ENCODE measurements around the gene CIZ1.
A peak's percentile ranks its signal among the peaks of the same experiment; 100 is the strongest.

CIZ1 gene

DNA sequence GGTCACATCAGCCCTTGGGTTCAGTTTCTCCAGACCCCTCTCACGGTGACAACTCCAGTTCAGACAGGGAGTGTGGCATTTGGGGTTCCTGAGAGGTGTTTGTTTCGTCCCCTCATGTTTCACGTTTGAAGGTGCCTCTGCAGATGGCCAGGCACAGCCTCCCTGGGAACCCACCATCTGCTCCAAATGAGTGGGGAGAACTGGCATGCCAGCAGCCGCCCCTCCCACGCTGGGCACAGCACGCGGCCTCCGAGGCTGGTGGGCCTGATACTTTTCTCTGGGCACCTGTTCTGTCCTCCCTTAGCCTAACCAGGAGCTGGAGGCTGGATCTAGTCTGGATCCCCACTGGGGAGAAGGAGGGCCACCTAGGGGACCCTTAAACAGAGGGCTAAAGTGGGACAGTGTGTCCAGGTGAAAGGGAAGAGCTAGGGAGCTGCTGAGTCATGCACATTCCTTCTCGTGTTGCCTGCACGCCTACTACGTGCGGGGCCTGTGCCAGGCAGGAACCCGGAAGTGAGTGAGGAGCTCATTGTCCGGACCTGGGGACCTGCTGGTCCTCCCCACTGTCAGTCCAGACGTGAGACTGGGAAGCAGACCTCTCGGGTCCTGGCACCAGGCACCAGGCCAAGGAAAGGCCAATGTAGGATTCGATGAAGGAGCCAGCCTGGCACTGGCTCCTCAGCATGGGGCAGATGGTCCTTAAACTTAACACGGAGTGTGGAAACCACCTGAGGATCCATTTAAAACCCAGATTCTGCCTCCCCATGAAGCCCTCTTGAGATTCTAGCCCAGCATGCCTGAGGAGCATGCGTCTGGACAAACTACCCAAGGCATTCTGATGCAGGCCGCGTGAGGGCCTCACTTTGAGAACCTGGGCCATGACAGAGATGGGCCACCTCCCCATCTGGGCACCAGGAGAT is 23.5 kb upstream of the CIZ1 start:
- no peak for DNase-seq (ENCODE audit: low read depth)

DNA sequence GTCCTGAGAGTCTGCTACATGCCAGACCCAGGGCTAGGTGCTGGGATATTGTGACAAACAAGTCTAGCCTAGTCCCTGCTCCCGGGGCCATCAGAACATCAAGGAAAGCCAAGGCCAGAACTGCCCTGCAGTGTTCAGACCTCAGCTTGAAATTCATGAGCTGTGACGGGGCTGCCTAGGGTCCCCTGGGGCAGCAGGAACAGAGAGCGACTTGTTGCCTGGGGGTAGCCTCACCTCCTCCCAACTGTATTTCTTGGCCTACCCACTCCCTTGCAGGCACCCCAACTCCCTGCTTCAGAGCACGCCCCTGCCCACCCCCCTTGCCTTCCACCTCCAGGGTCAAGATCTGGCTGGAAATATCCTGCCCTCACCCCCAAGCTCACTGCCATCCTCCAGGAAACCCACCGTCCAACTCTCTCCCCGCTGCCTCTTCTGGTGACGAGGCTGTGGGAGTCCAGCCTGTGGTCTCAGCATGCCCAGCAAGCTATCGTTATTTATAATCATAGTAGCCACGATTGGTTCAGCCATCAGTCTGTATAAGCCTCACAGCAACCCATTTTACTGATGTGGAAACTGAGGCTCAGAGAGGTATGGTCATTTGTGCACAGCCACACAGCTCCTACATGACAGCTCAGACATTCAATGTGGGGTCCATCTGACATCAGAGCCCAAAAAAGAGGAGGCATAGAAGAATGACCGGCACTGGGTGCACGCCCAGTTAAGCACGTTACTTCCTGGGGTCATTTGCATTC is 22.6 kb upstream of the CIZ1 start:
- DNase-seq (ENCODE audit: low read depth), result no peak

DNA sequence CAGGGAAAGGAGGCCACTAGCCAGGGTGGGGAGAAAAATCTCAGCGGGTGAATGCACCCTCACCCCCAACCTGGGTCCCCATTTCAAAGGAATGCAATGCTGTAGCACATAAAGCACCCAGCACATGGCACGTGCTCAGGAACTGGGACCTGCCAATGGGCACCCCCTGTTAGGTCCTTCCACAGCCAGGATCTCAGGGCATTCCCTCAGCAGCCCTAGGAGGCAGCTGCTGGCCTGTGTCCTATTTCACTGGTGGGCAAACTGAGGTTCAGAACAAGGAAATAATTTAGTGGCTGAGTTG is 20.6 kb upstream of the CIZ1 start:
- no peak for DNase-seq (ENCODE audit: low read depth)

DNA sequence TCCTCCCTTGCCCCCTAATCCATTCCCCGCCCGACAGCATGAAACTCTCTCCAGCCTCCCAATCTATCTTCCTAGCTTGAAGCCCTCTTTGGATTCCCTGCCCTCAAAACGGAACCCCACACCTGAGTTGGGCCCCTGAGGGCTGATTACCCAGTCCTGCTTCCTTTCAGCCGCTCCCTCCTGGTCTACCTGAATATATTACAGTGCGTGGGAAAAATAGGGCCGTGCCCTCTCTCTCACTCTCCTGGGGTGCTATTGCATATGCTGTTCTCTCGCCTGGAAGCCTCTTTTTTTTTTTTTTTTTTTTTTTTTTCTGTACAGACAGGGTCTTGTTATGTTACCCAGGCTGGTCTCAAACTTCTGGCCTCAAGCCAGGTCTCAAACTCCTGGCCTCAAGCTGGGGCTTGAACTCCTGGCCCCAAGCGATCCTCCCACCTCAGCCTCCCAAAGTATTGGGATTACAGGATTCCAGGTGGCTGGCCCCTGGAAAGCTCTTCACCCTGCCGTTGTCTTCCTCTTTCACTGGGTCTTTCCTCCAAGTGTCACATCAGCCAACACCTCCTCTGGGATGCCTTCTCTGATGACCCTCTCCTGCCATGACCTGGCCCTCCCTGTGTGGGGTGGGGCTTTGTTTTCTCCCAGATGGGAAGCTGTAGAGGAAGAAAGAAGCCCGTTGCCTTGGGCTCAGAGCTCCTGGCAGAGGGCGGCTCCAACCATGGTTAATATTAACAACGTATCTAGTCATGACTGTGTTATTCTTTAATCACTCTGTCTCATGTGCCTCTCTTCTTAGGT is 20.0 kb upstream of the CIZ1 start:
- no peak for DNase-seq (ENCODE audit: low read depth)

DNA sequence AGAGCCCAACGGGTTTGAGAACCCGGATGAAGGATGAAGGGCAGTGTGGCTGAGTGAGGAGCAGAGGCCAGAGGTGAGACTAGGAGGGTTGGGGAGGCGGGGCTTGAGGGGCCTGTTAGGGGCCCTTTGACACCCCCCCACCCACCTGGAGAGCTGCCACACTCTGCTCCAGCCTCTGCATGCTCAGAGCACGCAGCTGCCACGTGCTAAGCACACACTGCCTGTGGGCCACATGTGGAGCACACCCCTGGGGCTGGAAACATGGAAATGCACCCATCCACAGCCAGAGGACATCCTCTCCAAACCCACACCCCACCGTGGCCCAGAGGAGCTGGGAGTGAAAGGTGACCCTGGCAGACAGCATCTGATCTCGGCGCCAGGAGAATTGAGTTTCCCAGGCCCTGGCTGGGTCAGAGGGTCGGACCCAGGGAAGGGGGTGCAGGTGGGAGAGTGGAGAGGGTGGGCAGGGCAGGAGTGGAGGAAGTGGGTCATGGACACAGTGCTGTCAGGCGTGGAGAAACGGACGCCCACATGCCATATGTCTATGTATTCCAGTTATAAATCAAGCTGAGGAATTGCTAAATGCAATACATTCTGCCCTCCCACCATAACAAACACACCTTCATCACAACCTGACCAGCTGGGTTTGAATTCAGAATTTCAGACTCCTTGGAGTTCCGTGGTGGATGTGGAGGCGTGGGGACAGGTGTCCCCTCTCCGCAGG is 17.7 kb upstream of the CIZ1 start:
- DNase-seq (ENCODE audit: low read depth), result no peak

DNA sequence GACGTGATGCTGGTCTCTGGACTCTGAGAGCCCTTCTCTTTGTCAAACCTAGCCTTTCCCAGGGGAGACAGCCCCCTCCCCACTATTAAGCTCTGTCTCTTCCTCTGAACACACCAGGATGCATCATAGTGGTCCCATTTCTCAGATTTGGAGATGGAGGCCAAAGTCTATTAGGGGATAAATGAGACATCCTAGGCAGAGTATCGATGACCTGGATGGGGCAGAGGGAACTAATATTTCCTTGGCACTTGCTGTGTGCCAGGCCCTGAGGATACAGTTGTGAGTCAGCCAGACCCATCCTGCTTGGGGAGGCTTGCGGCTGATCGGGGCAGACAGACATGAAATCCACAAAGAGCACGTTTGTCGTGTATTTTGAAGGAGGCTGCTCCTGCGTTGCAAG is 17.0 kb upstream of the CIZ1 start:
- no peak for DNase-seq (ENCODE audit: low read depth)

DNA sequence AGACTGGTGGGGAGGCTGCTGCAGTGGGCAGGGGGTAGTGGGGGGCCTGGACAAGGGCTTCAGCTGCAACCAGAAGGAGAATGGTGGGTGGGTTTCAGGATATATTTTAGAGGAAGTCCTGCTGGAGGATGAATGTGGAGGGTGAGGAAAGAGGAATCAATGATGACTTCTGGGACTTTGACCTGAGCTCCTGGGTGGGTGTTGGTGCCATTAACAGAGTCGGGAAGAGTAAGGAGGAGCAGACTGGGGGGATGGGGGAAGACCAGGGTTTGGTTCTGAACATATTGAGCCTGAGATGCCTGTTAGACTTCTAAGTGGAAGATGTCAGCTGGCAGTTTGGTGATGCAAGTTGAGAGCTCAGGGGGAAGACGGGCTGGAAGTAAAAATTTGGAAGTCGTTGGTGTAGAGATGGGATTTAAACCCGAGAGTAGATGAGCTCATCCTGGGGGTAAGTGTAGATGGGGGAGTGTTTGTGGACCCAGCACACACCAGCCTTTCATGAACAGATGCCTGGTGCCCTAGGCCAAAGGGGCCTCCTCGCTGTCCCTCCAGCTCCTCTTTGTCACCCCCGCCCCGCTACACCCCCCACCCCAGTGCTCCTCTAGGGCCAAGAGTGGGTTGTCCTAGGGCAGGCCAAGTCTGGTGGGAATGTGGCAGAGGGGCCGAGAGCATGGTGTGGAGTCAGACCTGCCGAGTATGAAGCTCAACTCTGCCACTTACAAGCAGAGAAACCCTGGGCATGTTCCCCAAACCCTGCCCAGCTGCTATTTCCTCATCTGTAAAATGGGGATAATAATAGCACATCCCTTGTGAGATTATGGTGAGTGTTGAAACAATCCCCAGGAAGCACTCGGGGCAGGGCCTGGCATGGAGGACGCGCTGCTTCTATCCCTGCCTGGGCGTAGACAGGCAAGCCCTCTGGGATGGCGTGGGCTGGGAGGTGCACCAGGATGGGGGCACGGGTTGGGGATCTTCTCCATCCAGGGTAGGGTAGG is 15.8 kb upstream of the CIZ1 start:
- DNase-seq (ENCODE audit: low read depth), result no peak

DNA sequence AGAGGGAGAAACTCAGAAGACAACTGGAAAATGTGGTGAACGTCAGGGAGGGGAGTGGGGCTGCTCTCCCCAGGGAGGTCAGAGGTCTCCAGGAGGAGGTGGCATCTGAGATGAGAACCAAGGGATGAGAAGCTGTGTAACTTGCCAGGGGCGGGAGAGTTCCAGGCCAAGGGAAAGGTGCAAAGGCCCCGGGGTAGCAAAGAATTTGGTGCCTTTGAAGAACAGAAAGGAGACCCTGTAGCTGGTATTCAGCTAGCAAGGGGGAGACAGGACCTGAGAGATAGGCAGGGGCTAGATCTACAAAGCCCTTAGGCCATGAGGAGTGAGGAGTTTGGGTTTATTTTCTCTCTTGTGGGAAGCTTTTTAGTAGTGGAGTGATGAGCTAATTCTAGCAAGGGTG is 15.1 kb upstream of the CIZ1 start:
- DNase-seq (ENCODE audit: low read depth), result no peak

DNA sequence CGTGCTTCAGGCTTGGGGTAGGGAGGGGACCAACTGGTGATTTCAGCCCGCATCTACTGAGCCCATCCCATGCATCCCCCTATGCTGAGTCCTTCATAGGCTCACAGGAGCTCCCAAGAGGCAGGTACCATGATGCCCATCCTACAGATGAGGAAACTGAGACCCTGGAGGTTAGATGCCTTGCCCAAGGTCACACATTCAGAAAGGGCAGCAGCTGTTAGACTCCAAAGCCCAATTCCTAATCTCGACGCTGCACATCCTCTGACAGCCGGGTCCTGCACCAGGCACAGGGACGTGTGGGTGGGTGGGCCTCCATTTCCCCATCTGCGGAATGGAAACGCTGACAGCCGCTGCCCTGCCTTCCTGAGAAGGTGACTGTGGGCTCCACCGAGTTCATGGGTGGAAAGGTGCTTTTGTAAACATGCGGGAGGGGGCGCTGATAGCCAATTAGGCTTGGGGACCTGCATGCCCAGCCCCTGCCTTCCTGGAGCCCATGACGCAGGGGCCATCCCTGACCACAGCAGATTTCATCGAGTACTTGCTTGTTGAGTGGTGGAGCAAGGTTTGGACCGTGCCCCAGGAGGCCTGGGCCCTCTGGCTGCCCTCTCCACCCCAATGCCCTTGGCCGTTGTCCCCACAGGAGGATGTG is 14.0 kb upstream of the CIZ1 start:
- no peak for DNase-seq (ENCODE audit: low read depth)

DNA sequence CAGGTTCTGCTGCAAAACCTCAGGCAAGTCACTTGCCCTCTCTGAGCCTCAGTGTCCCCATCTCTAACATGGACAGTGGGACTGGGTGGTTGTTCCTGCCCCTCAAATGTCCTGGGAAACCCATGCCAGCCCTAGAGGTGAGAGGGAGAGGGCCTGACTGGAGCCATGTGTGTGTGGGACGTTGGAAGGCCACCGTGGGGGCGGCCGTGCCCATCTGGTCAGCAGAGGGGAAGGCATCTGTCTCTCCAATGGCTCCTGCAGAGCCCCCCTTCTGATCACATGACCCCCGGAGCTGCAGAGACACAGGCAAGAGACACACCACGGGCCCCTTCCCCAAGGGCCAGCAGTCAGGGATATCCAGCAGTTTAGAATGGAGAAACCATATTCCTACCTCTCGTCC is 13.5 kb upstream of the CIZ1 start:
- DNase-seq (ENCODE audit: low read depth), result no peak

DNA sequence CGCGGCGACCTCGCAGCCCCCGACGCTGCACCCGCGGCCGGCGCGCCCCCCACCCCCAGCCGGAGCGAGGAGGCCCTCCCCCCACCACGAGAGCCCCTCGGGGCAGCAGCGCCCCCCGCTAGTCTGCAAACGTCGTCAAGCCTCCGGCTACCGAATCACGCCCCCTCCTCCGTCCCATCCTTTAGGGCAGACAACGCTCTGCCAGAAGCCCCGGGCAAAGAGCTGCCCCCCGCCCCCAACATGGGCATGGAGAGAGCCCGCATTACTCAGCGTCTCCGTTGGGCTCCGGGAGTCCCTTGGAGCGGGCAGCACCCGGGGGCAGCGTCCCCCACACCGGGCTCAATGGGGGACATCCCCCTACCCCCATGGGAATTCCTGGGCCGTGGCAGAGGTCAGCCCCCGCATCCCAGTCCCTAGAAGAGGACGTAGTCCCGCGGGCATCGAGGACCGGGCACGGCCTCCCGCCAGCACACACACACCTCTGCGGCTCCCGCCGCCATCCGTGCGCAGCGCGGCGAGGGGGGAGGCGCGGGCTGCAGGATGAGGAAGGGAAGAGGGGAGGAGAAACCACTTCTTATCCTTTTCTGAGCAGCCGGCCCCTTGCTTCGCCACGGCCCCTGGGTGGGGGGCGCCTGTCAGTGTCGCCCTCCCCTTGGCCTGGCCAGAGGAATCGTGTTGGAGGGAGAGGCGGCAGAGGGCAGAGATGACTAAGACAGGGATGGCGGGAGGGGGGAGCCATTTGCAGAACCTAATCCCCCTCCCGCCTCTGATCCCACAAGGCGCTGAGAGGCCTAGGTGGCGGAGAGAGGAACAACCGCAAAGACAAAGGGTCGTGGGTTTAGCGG is 12.6 kb upstream of the CIZ1 start:
- DNase-seq (ENCODE audit: low read depth), result no peak

DNA sequence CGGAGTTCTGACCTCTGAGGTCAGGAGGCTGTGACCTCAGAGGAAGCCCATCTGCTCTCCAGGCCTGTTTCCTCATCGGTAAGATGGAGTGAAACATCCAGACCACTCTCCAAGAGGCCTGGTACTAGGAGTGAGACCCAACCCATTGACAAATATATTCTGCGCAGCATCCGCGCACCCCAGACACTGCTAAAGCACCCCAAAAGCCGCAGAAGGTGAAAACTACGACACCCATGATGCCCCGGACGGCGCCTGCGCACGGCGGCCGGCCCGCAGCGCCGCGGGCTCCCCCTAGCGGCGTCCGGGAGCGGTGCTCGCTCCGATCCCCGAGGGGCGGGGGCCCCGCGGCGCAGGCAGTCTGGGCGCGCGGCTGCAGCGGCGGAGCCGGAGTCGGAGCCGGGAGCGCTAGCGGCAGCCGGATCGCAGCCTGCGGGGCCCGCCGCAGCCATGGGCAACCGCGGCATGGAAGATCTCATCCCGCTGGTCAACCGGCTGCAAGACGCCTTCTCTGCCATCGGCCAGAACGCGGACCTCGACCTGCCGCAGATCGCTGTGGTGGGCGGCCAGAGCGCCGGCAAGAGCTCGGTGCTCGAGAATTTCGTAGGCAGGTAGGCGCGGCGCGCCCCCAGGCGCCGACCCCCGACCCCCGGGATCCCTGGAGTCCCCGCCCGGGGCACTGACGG is 11.8 kb upstream of the CIZ1 start, which contains the start of gene DNM1:
DNM1 (plus strand) TSS at position 356 of the 683 bp plus-strand sequence; CDS start at position 448, 92 bp downstream.
- peak; percentile 46 for DNase-seq (ENCODE audit: low read depth)

DNA sequence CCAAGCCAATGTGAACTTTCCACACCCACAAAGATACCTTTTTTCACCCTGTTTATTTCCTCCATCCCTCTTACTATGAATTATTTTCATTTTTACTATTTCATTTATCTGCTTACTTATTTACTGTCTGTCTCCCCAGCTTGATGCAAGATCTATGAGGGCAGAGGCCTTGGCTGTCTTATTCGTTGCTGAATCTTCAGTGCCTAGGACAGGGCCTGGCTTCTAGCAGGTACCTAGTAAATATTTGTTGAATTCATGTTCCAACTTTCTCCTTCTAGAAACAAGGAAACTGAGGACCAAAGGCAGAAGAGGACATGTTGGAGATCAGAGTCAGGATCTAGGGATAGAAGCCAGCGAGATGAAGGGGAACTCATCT is 11.3 kb upstream of the CIZ1 start:
- DNase-seq (ENCODE audit: low read depth), result no peak

DNA sequence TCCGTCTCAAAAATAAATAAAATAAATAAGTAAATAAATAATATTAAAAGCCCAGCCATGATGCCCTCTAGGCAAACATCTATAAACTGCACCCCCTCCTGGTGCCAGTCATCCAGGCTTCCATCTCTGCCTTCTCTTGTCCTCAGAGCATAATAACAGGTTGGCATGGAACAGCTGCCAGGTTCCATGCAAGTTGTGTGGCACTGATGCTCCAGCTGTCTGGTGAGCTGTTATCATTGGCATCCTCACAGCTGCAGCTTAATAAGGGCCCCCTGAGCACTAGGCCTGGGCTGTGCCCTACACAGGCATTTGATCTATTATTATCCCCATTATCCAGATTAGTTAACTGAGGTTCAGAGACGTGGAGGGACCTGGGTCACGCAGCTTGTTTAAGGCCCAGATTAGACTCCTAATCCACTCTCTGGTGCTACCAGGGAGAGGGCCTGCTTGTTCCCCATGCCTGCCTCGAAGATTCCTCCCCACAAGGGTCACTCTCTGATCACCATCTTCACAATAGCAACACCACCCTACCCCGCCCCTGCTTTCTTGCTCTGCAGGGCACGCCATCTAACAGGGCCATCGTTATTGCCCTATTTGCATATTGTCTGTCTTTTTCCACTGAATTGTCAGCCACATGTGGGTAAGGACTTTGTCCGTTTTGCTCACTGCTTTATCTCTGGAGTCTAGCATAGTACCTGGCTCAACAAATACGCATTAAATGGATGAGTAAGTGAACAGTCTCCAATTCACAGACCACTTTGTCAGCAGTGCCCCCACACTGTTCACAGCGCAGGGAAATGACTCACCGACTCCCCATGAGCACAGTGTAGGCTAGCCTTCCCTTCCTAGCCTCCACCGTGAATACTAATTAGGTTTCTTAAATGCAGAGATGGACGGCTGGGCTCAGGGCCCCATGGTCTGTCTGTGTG is 10.3 kb upstream of the CIZ1 start:
- DNase-seq (ENCODE audit: low read depth), result no peak

DNA sequence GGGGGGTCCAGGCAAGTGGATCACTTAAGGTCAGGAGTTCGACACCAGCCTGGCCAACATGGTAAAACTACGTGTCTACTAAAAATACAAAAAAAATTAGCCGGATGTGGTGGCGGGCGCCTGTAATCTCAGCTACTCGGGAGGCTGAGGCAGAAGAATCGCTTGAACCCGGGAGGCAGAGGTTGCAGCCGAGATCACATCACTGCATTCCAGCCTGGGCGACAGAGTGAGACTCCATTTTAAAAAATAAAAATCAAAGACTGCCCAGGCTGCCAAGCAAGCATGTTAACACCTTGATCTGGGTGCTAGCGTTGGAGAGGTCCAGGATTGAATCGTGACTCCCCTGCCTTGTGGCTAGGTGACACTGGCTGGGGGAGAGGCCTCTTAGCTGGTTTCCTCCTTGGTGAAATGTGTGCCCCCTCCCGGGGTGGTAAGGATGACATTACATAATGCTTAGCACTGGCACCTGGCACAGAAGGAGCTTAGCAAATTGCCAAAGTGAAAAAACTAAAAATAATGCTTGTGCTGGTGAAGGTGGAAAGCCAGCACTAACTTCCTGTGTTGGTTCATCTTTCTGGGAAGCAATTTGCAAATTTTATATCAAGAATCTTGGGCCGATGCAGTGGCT is 2.2 kb upstream of the CIZ1 start:
- DNase-seq (ENCODE audit: low read depth), result no peak

DNA sequence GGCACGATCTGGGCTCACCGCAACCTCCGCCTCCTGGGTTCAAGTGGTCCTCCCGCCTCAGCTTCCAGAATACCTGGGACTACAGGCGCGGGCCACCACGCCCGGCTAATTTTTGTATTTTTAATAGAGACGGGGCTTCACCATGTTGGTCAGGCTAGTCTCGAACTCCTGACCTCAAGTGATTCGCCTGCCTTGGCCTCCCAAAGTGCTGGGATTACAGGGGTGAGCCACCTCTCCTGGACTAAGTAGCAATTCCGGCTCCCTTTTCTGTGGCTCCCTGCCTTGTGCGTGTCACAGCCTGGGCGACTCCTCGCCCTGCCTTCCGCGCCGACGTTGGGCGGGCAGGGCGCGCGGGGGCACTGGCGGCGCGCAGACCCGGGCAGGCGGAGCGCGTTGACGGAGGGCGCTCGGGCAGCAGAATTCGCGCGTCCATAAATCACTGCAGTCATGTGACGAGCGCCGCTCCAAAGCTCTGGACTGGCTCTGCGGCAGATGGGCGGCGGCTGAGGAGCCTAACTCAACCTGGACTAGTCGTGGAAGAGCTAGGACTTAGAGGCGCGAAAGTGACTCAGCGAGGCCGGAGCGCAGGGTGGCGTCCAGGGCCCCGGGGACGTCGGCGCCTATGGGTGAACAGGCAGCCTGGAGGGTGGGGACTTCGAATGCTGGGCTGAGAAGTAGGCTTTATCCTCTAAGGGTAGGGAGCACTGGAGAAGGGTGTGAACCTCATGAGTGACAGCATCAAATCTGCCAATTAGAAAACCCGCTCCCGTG is 1.4 kb upstream of the CIZ1 start:
- DNase-seq (ENCODE audit: low read depth), result peak; percentile 12

Data from stimulated activated CD8-positive, alpha-beta memory T cell treated with anti-CD3 and anti-CD28 coated beads, Interleukin-12 subunit alpha, Interleukin-12 subunit beta, amount 100 ng/mL, for 1 hour (primary cell).